Neural cell (in vitro differentiated cells): Measurements from ENCODE around the gene BCDIN3D.
"Not testable (repeated sequence)": the region's sequence is repeated elsewhere in the genome, so short reads cannot be mapped to it uniquely, and the experiment has no call there.

Experiments used
- EZH2 ChIP-seq: fragments of 200-600, 300-800 bp; shearing (Covaris generic), sonication (generic); IDR thresholded peaks from 2 replicates; pipeline ENCODE4 v1.6.1; 2014; ENCODE audit warnings: antibody characterized with exemption, low read length, borderline replicate concordance, mild to moderate bottlenecking; ENCODE audit not compliant: insufficient read depth, poor library complexity, severe bottlenecking
- POLR2AphosphoS5 ChIP-seq: IDR thresholded peaks from 2 replicates; pipeline ENCODE4 v1.6.1; 2012
- SMC3 ChIP-seq: fragments of 450-650 bp; conservative IDR thresholded peaks from 2 replicates; pipeline ENCODE4 v1.6.1; 2014; ENCODE audit warnings: antibody characterized with exemption, mild to moderate bottlenecking, moderate library complexity; ENCODE audit not compliant: poor library complexity
- TAF1 ChIP-seq: IDR thresholded peaks from 2 replicates; pipeline ENCODE4 v1.6.1; 2012; ENCODE audit warnings: low read depth
- TF ChIP-seq, protein P1 (sequence below): fragments of 450-650 bp; IDR thresholded peaks from 2 replicates; pipeline ENCODE4 v1.5.1; 2014; ENCODE audit warnings: antibody characterized with exemption, mild to moderate bottlenecking, moderate library complexity; ENCODE audit not compliant: poor library complexity, severe bottlenecking

DNA sequence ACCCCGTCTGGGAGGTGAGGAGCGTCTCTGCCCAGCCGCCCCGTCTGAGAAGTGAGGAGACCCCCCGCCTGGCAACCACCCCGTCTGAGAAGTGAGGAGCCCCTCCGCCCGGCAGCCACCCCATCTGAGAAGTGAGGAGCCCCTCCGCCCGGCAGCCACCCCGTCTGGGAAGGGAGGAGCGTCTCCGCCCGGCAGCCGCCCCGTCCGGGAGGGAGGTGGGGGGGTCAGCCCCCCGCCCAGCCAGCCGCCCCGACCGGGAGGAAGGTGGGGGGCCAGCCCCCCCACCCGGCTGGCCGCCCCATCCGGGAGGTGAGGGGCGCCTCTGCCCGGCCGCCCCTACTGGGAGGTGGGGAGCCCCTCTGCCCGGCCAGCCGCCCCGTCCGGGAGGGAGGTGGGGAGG lies 18.0 kb upstream of the BCDIN3D start:
- TF ChIP-seq, protein P1, sequence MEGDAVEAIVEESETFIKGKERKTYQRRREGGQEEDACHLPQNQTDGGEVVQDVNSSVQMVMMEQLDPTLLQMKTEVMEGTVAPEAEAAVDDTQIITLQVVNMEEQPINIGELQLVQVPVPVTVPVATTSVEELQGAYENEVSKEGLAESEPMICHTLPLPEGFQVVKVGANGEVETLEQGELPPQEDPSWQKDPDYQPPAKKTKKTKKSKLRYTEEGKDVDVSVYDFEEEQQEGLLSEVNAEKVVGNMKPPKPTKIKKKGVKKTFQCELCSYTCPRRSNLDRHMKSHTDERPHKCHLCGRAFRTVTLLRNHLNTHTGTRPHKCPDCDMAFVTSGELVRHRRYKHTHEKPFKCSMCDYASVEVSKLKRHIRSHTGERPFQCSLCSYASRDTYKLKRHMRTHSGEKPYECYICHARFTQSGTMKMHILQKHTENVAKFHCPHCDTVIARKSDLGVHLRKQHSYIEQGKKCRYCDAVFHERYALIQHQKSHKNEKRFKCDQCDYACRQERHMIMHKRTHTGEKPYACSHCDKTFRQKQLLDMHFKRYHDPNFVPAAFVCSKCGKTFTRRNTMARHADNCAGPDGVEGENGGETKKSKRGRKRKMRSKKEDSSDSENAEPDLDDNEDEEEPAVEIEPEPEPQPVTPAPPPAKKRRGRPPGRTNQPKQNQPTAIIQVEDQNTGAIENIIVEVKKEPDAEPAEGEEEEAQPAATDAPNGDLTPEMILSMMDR, result not testable (repeated sequence)
- TF ChIP-seq POLR2AphosphoS5, SMC3, TAF1, EZH2: not testable (repeated sequence)
